ENCODE measurements around the gene RABEP1. TPM values are rescaled to one million over a fixed set of nuclear protein-coding genes. Genes with fewer than 3 reads are reported as not detected.

RABEP1 gene
- total RNA-seq, 1 donor from 2014 or later: 45.8 TPM

GRCh38 chr17:5254414-5254813, 27.7 kb upstream of the RABEP1 start:
- Mint-ChIP-seq H3K9me3 (no peaks in the 10 kb centered on the region), H3K27me3 (ENCODE audit: low read depth) (no peaks in the 10 kb centered on the region), H3K4me1 (ENCODE audit: low read depth) (peaks cover 10% of the 10 kb centered on the region), H3K4me3 (ENCODE audit: low read depth) (no peak overlapping the region), H3K36me3 (ENCODE audit: low read depth) (no peaks in the 10 kb centered on the region), H3K27ac (no peak overlapping the region)
- intact Hi-C loops (cut with micrococcal nuclease): no loop called here
- no peak for DNase-seq (ENCODE audit: low spot score)

GRCh38 chr17:5254903-5255521, 27.1 kb upstream of the RABEP1 start:
- H3K27ac Mint-ChIP-seq: no peak overlapping the region
- no peak for DNase-seq (ENCODE audit: low spot score)
- H3K4me3 Mint-ChIP-seq (ENCODE audit: low read depth): no peak overlapping the region
- H3K4me1 Mint-ChIP-seq (ENCODE audit: low read depth): peaks cover 7% of the 10 kb centered on the region
- intact Hi-C loops (cut with micrococcal nuclease): no loop called here
- H3K9me3 Mint-ChIP-seq: no peaks in the 10 kb centered on the region
- H3K36me3 Mint-ChIP-seq (ENCODE audit: low read depth): no peaks in the 10 kb centered on the region
- no peaks in the 10 kb centered on the region for H3K27me3 Mint-ChIP-seq (ENCODE audit: low read depth)

GRCh38 chr17:5257124-5257523, 25.0 kb upstream of the RABEP1 start:
- Mint-ChIP-seq H3K27ac (no peak overlapping the region), H3K9me3 (no peaks in the 10 kb centered on the region), H3K4me1 (ENCODE audit: low read depth) (peaks cover 7% of the 10 kb centered on the region), H3K36me3 (ENCODE audit: low read depth) (no peaks in the 10 kb centered on the region), H3K4me3 (ENCODE audit: low read depth) (no peak overlapping the region), H3K27me3 (ENCODE audit: low read depth) (no peaks in the 10 kb centered on the region)
- DNase-seq (ENCODE audit: low spot score): no peak
- intact Hi-C loops (cut with micrococcal nuclease): no loop called here

- no peaks in the 10 kb centered on the region for H3K27me3 Mint-ChIP-seq (ENCODE audit: low read depth)
- H3K4me3 Mint-ChIP-seq (ENCODE audit: low read depth): no peak overlapping the region
- peaks cover 5% of the 10 kb centered on the region for H3K4me1 Mint-ChIP-seq (ENCODE audit: low read depth)
- no peak overlapping the region for H3K27ac Mint-ChIP-seq
- H3K9me3 Mint-ChIP-seq: no peaks in the 10 kb centered on the region
- no peak for DNase-seq (ENCODE audit: low spot score)
- intact Hi-C loops (cut with micrococcal nuclease): no loop called here
- no peaks in the 10 kb centered on the region for H3K36me3 Mint-ChIP-seq (ENCODE audit: low read depth)
These were observed 21.5 kb upstream of the RABEP1 start for GRCh38 chr17:5260542-5260941.

GRCh38 chr17:5262416-5262991, 19.6 kb upstream of the RABEP1 start:
- intact Hi-C loops (cut with micrococcal nuclease): no loop called here
- H3K4me3 Mint-ChIP-seq (ENCODE audit: low read depth): no peak overlapping the region
- H3K27me3 Mint-ChIP-seq (ENCODE audit: low read depth): no peaks in the 10 kb centered on the region
- DNase-seq (ENCODE audit: low spot score): no peak
- H3K27ac Mint-ChIP-seq: no peak overlapping the region
- H3K4me1 Mint-ChIP-seq (ENCODE audit: low read depth): peaks cover 5% of the 10 kb centered on the region
- H3K9me3 Mint-ChIP-seq: no peaks in the 10 kb centered on the region
- no peaks in the 10 kb centered on the region for H3K36me3 Mint-ChIP-seq (ENCODE audit: low read depth)

- no peak for DNase-seq (ENCODE audit: low spot score)
- no peaks in the 10 kb centered on the region for H3K36me3 Mint-ChIP-seq (ENCODE audit: low read depth)
- peaks cover 5% of the 10 kb centered on the region for H3K4me1 Mint-ChIP-seq (ENCODE audit: low read depth)
- no peak overlapping the region for H3K27ac Mint-ChIP-seq
- no peaks in the 10 kb centered on the region for H3K9me3 Mint-ChIP-seq
- no peaks in the 10 kb centered on the region for H3K27me3 Mint-ChIP-seq (ENCODE audit: low read depth)
- intact Hi-C loops (cut with micrococcal nuclease): no loop called here
- H3K4me3 Mint-ChIP-seq (ENCODE audit: low read depth): no peak overlapping the region
These were observed 18.6 kb upstream of the RABEP1 start for GRCh38 chr17:5263441-5263840.

GRCh38 chr17:5264893-5265292, 17.2 kb upstream of the RABEP1 start:
- no peak for DNase-seq (ENCODE audit: low spot score)
- H3K27me3 Mint-ChIP-seq (ENCODE audit: low read depth): no peaks in the 10 kb centered on the region
- intact Hi-C loops (cut with micrococcal nuclease): no loop called here
- H3K4me3 Mint-ChIP-seq (ENCODE audit: low read depth): no peak overlapping the region
- no peaks in the 10 kb centered on the region for H3K9me3 Mint-ChIP-seq
- no peak overlapping the region for H3K27ac Mint-ChIP-seq
- no peaks in the 10 kb centered on the region for H3K36me3 Mint-ChIP-seq (ENCODE audit: low read depth)
- H3K4me1 Mint-ChIP-seq (ENCODE audit: low read depth): peaks cover 5% of the 10 kb centered on the region

GRCh38 chr17:5269241-5269960, 12.7 kb upstream of the RABEP1 start:
- no peak overlapping the region for H3K27ac Mint-ChIP-seq
- H3K4me3 Mint-ChIP-seq (ENCODE audit: low read depth): no peak overlapping the region
- intact Hi-C loops (cut with micrococcal nuclease): no loop called here
- H3K9me3 Mint-ChIP-seq: no peaks in the 10 kb centered on the region
- no peaks in the 10 kb centered on the region for H3K27me3 Mint-ChIP-seq (ENCODE audit: low read depth)
- H3K36me3 Mint-ChIP-seq (ENCODE audit: low read depth): no peaks in the 10 kb centered on the region
- DNase-seq (ENCODE audit: low spot score): no peak
- H3K4me1 Mint-ChIP-seq (ENCODE audit: low read depth): peaks cover 13% of the 10 kb centered on the region

- Mint-ChIP-seq H3K9me3 (no peaks in the 10 kb centered on the region), H3K27ac (no peak overlapping the region)
- intact Hi-C loops (cut with micrococcal nuclease): no loop called here
These were observed 9.8 kb upstream of the RABEP1 start for GRCh38 chr17:5272322-5272721.

GRCh38 chr17:5282642-5283217, 646 bp downstream of the RABEP1 start:
- Mint-ChIP-seq H3K4me1 (ENCODE audit: low read depth) (peaks cover 24% of the 10 kb centered on the region), H3K9me3 (no peaks in the 10 kb centered on the region), H3K4me3 (ENCODE audit: low read depth) (peak overlapping the region; percentile 87), H3K27ac (peak overlapping the region; percentile 84), H3K36me3 (ENCODE audit: low read depth) (peaks cover 21% of the 10 kb centered on the region), H3K27me3 (ENCODE audit: low read depth) (no peaks in the 10 kb centered on the region)
- no peak for DNase-seq (ENCODE audit: low spot score)
- intact Hi-C loops (cut with micrococcal nuclease): loop anchor here (5.0 to 10.0 kb wide), 2 partner anchors 85 to 132 kb away; partner anchors contain the start of gene NUP88

More at GRCh38 chr17:5272322-5272721, 9.8 kb upstream of the RABEP1 start:
- H3K4me3 Mint-ChIP-seq (ENCODE audit: low read depth): peak overlapping the region; percentile 5
- DNase-seq (ENCODE audit: low spot score): no peak
- peaks cover 8% of the 10 kb centered on the region for H3K4me1 Mint-ChIP-seq (ENCODE audit: low read depth)
- no peaks in the 10 kb centered on the region for H3K36me3 Mint-ChIP-seq (ENCODE audit: low read depth)
- H3K27me3 Mint-ChIP-seq (ENCODE audit: low read depth): no peaks in the 10 kb centered on the region

GRCh38 chr17:5283571-5284315, 1.7 kb downstream of the RABEP1 start:
- no peak for DNase-seq (ENCODE audit: low spot score)
- Mint-ChIP-seq H3K27me3 (ENCODE audit: low read depth) (no peaks in the 10 kb centered on the region), H3K27ac (no peak overlapping the region), H3K36me3 (ENCODE audit: low read depth) (peaks cover 23% of the 10 kb centered on the region), H3K4me3 (ENCODE audit: low read depth) (peak overlapping the region; percentile 87), H3K9me3 (no peaks in the 10 kb centered on the region), H3K4me1 (ENCODE audit: low read depth) (peaks cover 28% of the 10 kb centered on the region)
- intact Hi-C loops (cut with micrococcal nuclease): loop anchor here (5.0 to 10.0 kb wide), 2 partner anchors 86 to 131 kb away; partner anchors contain the start of gene NUP88

- H3K9me3 Mint-ChIP-seq: no peaks in the 10 kb centered on the region
These were observed 2.6 kb downstream of the RABEP1 start for GRCh38 chr17:5284681-5285080.

More at GRCh38 chr17:5284681-5285080, 2.6 kb downstream of the RABEP1 start:
- DNase-seq (ENCODE audit: low spot score): no peak
- Mint-ChIP-seq H3K36me3 (ENCODE audit: low read depth) (peaks cover 23% of the 10 kb centered on the region), H3K4me1 (ENCODE audit: low read depth) (peaks cover 31% of the 10 kb centered on the region), H3K27me3 (ENCODE audit: low read depth) (no peaks in the 10 kb centered on the region), H3K4me3 (ENCODE audit: low read depth) (no peak overlapping the region), H3K27ac (no peak overlapping the region)
- intact Hi-C loops (cut with micrococcal nuclease): loop anchor here (5.0 to 10.0 kb wide), 2 partner anchors 87 to 130 kb away; partner anchors contain the start of gene NUP88

All from activated T-helper 2 cell treated with anti-CD3 and anti-CD28 coated beads, Interferon-gamma antibody, Interleukin-2, Interleukin-4, amounts not matched to agents 10 μg/mL and 5 μg/mL and 100 μg/mL, durations not matched to agents 14 hours and 24 hours and 36 hours (primary cell).